Rectal smooth muscle tissue (tissue), 1 donor: Measurements from ENCODE around the gene RCOR2.

Experiments used
- H3K27ac ChIP-seq: one replicate; pipeline ENCODE4 v1.7.0; 2013; ENCODE audit warnings: low read depth, low read length, inconsistent platforms
- H3K27me3 ChIP-seq: one replicate; pipeline ENCODE4 v1.7.0; 2013; ENCODE audit warnings: low read length; ENCODE audit not compliant: control insufficient read depth, insufficient read depth
- H3K36me3 ChIP-seq: one replicate; pipeline ENCODE4 v1.7.0; 2013; ENCODE audit warnings: low read length; ENCODE audit not compliant: control insufficient read depth, insufficient read depth
- H3K4me1 ChIP-seq: one replicate; pipeline ENCODE4 v1.7.0; 2013; ENCODE audit warnings: low read length; ENCODE audit not compliant: control insufficient read depth, insufficient read depth
- H3K4me3 ChIP-seq: one replicate; pipeline ENCODE4 v1.7.0; 2013; ENCODE audit warnings: low read length
- H3K9ac ChIP-seq: one replicate; pipeline ENCODE4 v1.7.0; 2013; ENCODE audit warnings: low read length

Gene RCOR2

DNA sequence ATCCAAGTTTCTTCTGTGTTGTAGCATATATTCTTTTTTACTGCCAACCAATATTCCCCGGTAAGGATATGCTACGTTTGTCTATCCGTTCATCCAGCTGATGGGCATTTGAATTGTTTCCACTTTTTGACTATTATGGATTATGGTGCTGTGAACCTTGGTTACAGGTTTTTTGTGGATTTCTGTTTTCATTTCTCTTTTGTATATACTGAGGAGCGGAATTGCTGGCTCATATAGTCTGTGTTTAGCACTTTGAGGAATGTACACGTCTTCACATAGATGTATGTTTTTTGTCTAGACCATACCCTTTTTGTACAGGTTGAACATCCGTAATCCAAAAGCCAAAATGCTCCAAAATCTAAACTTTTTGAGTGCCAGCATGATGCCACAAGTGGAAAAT lies 23.6 kb downstream of the RCOR2 start:
- no peak overlapping the region for H3K4me3 ChIP-seq
- no peak overlapping the region for H3K9ac ChIP-seq
- no peak overlapping the region for H3K27ac ChIP-seq
- no peaks in the 10 kb centered on the region for H3K27me3 ChIP-seq
- no peaks in the 10 kb centered on the region for H3K4me1 ChIP-seq
- H3K36me3 ChIP-seq = peaks cover 19% of the 10 kb centered on the region

DNA sequence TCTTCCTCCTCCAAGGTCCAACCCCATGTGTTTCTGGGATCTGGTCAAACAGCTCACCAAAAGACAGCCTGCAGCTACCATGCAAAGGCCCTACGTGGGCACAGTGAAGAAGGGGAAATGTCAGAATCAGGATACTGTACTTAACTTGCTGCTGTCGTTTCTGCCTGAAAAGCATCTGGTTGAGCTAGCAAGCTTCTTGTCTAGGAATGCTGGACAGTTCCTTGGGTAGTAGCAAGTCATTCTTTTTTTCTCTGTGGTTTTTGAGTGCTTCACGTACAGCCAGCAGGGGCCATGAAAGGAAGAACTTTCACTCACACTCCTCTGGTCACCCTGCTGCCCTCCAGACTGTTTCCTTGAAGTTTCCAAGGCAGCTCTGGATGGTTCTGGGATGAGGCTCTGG lies 24.7 kb downstream of the RCOR2 start:
- Histone ChIP-seq H3K4me3 (no peak overlapping the region), H3K4me1 (peaks cover 5% of the 10 kb centered on the region), H3K9ac (no peak overlapping the region), H3K36me3 (peaks cover 12% of the 10 kb centered on the region), H3K27me3 (no peaks in the 10 kb centered on the region), H3K27ac (no peak overlapping the region)

DNA sequence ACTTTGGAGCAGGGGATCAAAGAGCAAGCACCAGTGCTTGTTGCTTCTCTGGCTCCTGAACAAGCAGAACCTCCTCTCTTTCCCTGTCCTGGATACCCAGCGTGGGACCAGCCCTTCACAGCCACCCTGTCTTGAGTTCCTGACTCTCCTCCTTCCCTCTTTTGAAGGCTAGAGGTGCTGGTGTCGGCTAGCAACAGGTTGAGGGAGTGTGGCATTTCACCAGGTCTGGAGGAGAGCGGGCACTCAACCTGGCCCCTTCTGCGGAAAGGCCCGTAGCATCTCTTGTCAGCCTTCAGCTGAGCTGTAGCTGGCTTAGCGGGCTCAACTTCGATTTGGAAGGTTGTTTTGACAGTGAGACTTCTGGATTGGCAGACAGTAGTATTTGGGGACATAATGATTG lies 26.6 kb downstream of the RCOR2 start:
- Histone ChIP-seq H3K36me3 (peaks cover 3% of the 10 kb centered on the region), H3K9ac (no peak overlapping the region), H3K27me3 (no peaks in the 10 kb centered on the region), H3K4me1 (peaks cover 5% of the 10 kb centered on the region), H3K27ac (no peak overlapping the region), H3K4me3 (peak overlapping the region; percentile 4)

DNA sequence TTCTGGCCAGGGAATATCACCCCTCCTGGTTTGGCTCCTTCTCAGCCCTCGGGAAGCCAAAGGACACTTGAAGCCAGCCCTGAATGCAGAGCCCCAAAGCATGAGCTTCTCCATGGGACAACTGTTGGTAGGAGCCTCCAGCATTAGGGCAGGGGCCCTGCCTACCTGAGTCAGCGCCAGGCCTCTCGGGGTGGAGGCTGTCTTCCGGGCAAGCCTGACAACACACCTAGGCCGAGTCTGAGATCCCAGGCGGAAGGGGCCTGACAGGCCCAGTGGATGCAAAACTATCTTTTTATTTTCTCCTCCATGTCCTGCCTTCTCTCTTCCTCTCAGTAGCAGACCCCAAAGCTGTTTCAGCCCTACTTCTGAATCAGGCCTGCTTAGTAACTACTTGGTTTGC lies 27.6 kb downstream of the RCOR2 start:
- H3K9ac ChIP-seq = peak overlapping the region; percentile 26
- no peak overlapping the region for H3K27ac ChIP-seq
- no peaks in the 10 kb centered on the region for H3K27me3 ChIP-seq
- peak overlapping the region; percentile 70 for H3K4me3 ChIP-seq
- no peaks in the 10 kb centered on the region for H3K36me3 ChIP-seq
- peaks cover 5% of the 10 kb centered on the region for H3K4me1 ChIP-seq

DNA sequence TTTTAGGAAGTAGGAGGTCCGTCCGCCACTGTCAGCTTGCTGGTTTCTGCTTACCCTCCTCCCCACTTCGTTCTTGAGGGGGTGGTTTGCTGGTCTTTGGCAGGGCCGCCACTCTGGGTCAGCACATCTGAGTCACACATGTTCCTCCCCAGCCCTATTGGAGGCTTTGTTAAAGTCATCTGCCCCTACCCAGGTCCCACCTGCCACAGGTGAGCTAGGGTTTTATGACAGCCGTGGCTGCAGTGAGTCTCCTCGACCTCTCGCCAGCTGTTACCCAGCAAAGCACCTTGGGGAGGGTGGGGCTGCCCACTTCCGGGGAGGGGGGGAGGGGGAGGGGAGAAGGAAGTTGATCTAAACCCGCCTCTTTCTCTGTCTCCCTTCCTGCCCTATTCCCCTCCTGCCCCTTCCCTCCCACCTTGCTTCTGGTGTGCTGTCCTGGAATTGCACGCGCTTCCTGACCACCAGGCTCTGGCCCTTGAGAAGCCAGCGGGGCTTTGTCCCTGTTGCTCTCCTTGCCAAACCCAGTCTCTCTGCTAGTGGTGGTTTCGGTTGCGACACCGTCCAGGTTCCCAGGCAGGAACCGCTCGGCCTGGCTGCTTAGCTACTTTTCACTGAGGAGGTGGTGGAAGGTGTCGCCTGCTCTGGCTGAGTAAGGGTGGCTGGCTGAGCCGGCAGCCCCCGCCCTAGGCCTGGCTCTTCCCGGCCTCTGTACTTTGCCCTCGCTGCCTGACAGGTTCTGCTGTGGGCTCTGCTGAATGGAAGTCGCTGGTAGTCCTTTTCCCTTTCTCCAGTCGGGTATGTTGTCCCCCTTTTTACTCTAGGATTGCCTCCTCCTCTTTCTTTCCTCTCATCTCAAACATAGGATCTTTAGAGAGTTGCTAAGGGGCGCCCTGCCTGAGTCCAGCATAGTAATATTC lies 28.5 kb downstream of the RCOR2 start:
- no peaks in the 10 kb centered on the region for H3K36me3 ChIP-seq
- H3K27me3 ChIP-seq = no peaks in the 10 kb centered on the region
- H3K4me3 ChIP-seq = peak overlapping the region; percentile 70
- peaks cover 5% of the 10 kb centered on the region for H3K4me1 ChIP-seq
- H3K27ac ChIP-seq = no peak overlapping the region
- H3K9ac ChIP-seq = peak overlapping the region; percentile 26

DNA sequence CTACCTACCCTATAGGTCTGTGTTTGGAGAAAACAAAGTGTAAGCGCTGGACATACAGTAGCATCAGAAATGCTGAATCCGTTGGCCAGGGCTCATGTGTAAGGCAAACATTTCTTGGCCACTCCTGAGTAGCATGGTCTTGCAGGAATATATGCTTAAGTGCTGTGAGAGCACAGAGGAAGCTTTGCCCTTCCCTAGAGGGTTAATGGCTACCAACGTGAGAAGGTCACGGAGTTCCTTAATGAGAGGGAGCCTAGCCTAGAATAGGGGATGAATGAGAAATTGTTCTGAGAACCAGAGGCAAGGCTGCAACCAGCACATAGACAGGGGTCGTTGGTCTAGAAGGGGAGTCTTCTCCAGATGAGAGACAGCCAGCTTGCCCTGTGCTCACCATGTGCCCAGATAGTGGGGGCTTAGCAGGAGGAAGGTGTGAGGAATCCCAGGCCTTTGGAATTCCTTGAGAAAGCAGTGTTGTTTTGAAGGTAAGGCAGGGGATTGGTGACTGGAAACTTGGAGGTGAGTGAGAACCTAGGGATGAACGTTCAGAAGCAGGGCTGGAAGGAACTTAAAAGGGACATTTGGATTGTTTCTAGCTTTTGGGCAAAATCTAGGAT lies 29.5 kb downstream of the RCOR2 start:
- Histone ChIP-seq H3K4me3 (peak overlapping the region; percentile 49), H3K27ac (no peak overlapping the region), H3K9ac (no peak overlapping the region), H3K27me3 (no peaks in the 10 kb centered on the region), H3K36me3 (no peaks in the 10 kb centered on the region), H3K4me1 (peaks cover 7% of the 10 kb centered on the region)

DNA sequence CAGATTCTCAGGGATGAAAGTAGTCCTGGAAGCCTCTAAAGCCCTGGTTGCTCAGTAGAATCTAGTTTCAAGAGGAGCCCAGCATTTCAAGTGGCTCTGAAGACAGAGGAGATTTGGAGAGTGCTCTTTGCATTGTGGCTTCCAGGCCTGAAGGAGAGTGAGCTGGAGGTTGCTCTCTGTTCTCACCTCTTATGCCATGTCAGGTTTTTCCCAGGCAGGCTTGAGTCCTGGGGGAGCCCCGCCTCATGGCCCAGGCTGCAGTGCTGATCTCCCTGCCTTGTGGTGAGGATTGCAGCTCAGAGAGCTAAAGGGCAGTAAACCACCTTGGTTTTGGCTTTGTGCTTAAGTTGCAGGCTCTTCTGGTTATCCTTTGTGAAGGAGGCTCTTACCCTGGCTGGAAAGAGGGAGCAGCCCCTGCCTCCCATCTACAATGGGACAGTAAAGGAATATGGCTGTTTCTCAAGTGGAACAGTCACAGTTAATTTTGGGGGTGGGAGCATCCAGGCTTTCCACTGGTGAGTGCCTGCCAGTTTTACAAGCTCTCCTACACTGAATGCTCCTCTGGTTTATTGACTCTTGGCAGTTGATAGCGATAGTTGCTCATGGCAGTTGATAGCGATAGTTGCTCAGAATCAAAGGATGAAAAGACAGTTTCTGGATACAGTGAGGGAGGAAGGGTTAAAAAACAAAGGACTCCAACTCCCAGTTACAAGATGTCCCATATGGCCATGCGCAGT lies 32.6 kb downstream of the RCOR2 start:
- H3K27me3 ChIP-seq = no peaks in the 10 kb centered on the region
- H3K27ac ChIP-seq = no peak overlapping the region
- H3K4me3 ChIP-seq = no peak overlapping the region
- peaks cover 8% of the 10 kb centered on the region for H3K4me1 ChIP-seq
- H3K36me3 ChIP-seq = no peaks in the 10 kb centered on the region
- no peak overlapping the region for H3K9ac ChIP-seq

DNA sequence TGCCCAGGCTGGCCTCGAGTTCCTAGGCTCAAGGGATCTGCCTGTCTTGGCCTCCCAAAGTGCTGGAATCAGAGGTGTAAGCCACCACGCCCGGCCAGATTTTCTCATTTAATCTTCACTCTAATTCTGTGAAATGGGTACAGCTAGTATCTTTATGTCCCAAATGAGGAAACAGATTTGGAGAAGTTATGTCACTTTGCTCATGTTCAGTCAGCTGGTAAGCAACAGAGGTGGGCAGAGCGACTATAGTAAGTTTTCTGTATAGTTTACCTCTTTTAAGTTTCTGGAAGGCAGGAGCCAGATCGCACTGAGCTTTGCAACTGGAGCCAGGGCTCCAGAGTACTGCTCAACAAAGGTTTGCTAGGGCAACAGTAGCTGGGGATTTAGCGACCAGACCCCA lies 33.2 kb downstream of the RCOR2 start:
- H3K4me1 ChIP-seq = peaks cover 10% of the 10 kb centered on the region
- H3K9ac ChIP-seq = no peak overlapping the region

DNA sequence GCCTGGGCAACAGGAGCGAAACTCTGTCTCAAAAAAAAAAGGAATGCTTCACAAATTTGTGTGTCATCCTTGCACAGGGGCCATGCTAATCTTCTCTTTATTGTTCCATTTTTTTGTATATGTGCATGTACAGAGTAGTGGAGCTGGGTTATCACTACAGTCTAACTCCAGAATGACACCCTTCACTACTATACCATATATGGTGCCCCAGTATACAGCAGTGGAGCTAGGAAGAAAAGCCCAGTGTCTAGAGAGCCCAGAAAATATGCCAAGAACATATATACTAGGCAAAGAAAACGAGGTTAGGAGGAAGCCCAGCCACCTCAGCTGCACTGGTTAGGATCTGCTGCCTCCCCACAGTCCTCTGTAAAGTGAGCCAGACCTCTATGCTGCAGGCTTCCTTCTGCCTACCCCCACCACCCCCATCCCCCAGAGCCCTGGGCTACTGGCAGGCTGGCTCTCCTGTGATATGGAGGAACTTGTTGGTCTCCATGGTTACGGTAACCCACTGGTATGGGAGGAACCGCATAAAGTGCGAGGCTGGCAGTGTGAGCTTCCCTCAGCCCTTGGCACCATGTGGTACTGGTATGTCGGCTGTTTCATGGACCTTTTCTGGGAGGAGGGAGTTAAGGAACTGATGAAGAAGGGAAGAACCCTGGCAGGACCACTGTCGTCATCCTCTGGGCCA lies 34.3 kb downstream of the RCOR2 start:
- Histone ChIP-seq H3K4me3 (no peak overlapping the region), H3K27me3 (no peaks in the 10 kb centered on the region), H3K9ac (no peak overlapping the region), H3K4me1 (peaks cover 8% of the 10 kb centered on the region), H3K36me3 (no peaks in the 10 kb centered on the region), H3K27ac (no peak overlapping the region)

More for the DNA sequence above, 33.2 kb downstream of the RCOR2 start:
- H3K27ac ChIP-seq = no peak overlapping the region
- no peaks in the 10 kb centered on the region for H3K27me3 ChIP-seq
- H3K36me3 ChIP-seq = no peaks in the 10 kb centered on the region
- H3K4me3 ChIP-seq = no peak overlapping the region

DNA sequence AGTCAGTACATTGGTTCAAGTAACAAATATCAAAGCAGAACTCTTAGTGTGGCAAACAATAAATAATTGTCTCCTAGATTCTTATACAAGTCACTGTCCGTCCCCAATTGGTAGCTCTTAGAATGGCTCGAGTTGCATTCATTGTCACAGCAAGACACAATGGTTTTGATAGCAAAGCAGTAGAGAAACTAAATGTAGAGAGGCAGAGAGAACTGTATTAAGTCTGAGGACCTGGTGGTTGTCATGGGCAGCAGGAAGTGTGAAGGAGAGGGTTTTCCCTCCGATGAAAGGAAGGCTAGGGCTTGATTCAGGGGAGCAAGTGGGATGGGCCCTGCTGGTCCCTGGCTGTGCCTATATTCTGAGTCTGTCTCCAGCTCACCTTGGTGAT lies 36.6 kb downstream of the RCOR2 start:
- Histone ChIP-seq H3K4me1 (peaks cover 5% of the 10 kb centered on the region), H3K27me3 (no peaks in the 10 kb centered on the region), H3K4me3 (no peak overlapping the region), H3K36me3 (no peaks in the 10 kb centered on the region), H3K9ac (no peak overlapping the region), H3K27ac (no peak overlapping the region)

DNA sequence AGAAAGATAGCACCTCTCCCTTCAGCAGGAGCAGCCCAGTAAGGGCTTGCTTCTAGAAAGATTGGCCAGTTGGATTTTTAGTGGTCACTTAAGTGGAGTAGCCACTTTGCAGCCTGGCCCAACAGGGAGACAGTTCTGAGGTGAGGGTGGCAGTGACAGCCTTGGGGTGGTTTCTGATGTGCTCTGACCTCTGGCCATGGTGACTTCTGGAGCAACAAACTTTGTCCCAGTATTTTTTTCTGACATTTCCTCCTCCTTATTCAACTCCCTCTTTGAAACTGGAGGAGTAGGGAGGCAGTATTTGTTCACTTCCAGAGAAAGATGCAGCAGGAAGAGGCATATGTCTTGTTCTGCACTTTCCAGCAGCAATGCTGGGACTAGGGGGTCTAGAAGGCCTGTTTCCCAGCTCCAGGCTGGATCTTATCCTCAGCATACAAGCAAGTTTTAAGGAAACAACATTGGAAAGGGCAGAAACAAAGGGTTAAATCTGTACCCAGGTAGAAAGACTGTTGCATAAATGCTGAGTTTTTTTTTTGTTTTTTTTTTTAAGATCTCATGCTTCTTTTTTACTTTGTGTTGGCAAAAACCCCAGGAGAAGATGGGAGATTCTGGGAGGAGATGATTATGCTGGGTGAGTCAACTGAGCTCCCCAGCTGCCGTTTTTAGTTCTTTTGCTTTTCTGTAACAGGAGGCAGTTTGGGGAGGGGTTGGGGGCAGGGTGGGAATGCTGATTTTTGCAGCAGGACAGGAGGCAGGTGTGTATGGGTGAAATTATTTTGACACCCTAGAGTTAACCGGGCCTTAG lies 37.2 kb downstream of the RCOR2 start:
- Histone ChIP-seq H3K4me1 (peaks cover 5% of the 10 kb centered on the region), H3K27me3 (no peaks in the 10 kb centered on the region), H3K9ac (no peak overlapping the region), H3K4me3 (no peak overlapping the region), H3K27ac (no peak overlapping the region), H3K36me3 (no peaks in the 10 kb centered on the region)
